Measurements from ENCODE around the gene HOXB2.

Gene HOXB2

GRCh38 chr17:48575066-48575582, 30.2 kb upstream of the HOXB2 start:
- no peak overlapping the region for H3K4me3 ChIP-seq (ENCODE audit: low read depth, low read length)
- no peak for TF ChIP-seq CTCF (IDR thresholded peaks at IDR 0.05; ENCODE audit: insufficient read depth, low read depth, low read length, missing control alignments)
- no peak for DNase-seq (ENCODE audit: low read depth)

GRCh38 chr17:48574505-48575065, 29.7 kb upstream of the HOXB2 start:
- H3K4me3 ChIP-seq (ENCODE audit: low read depth, low read length), result no peak overlapping the region
- no peak for TF ChIP-seq CTCF (IDR thresholded peaks at IDR 0.05; ENCODE audit: insufficient read depth, low read depth, low read length, missing control alignments)
- no peak for DNase-seq (ENCODE audit: low read depth)

- H3K4me3 ChIP-seq (ENCODE audit: low read depth, low read length), result no peak overlapping the region
- TF ChIP-seq CTCF (IDR thresholded peaks at IDR 0.05; ENCODE audit: insufficient read depth, low read depth, low read length, missing control alignments), result no peak
- no peak for DNase-seq (ENCODE audit: low read depth)
Measured at GRCh38 chr17:48571826-48572417, 27.0 kb upstream of the HOXB2 start.

GRCh38 chr17:48571024-48571818, 26.3 kb upstream of the HOXB2 start:
- no peak for DNase-seq (ENCODE audit: low read depth)
- no peak for TF ChIP-seq CTCF (IDR thresholded peaks at IDR 0.05; ENCODE audit: insufficient read depth, low read depth, low read length, missing control alignments)
- H3K4me3 ChIP-seq (ENCODE audit: low read depth, low read length), result no peak overlapping the region

GRCh38 chr17:48570325-48571023, 25.6 kb upstream of the HOXB2 start:
- TF ChIP-seq CTCF (IDR thresholded peaks at IDR 0.05; ENCODE audit: insufficient read depth, low read depth, low read length, missing control alignments), result no peak
- no peak overlapping the region for H3K4me3 ChIP-seq (ENCODE audit: low read depth, low read length)
- no peak for DNase-seq (ENCODE audit: low read depth)

- no peak overlapping the region for H3K4me3 ChIP-seq (ENCODE audit: low read depth, low read length)
- no peak for DNase-seq (ENCODE audit: low read depth)
- no peak for TF ChIP-seq CTCF (IDR thresholded peaks at IDR 0.05; ENCODE audit: insufficient read depth, low read depth, low read length, missing control alignments)
Measured at GRCh38 chr17:48569674-48570324, 24.9 kb upstream of the HOXB2 start.
